ENCODE data around the gene SCRN1. TPM values are rescaled to one million over a fixed set of nuclear protein-coding genes. Genes with fewer than 3 reads are reported as not detected.

Gene SCRN1
- total and polyA plus RNA-seq, 2 of the 13 experiments (the other 11 are each of a cell fraction or from before 2014, with no cell fraction given), result 43.2 to 49.8 TPM

DNA sequence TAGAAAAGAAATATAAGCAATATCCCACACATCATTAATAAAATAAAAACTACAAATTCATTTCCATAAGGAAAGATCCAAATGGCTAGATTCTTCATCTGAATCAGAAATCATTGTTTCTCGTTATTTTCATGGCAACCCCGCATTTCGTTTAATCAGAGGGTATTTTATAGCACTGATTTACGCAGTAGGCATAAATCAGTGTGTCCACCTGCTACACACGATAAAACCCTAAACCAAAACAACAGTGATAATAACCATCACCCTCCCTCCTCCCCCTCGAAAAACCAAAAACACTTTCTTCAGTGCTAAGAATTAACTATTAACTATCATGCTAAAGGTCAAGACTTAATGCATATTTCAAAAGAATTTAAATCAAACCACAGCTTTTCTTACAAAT lies 20.4 kb upstream of the SCRN1 start:
- no peak overlapping the region for H3K27ac ChIP-seq (ENCODE audit: extremely low read length, insufficient read depth, low read length)
- ChIA-PET CTCF (ENCODE audit: low intra/inter-chr PET ratio, low total read pairs) (no interaction called here), POLR2A (no interaction called here)
- no TSS peak for BruUV-seq (replicated peaks)
- H3K4me1 ChIP-seq (ENCODE audit: insufficient read depth, low read length), result 0 out of 2 replicates have a peak, but pooled peaks cover 5% of the 10 kb centered on the region
- H3K79me2 ChIP-seq (ENCODE audit: insufficient read depth, low read length), result no peaks in the 10 kb centered on the region
- no peak overlapping the region for H3K9ac ChIP-seq (ENCODE audit: insufficient read depth, low read depth, low read length)
- H3K4me3 ChIP-seq (replicated peaks in 1 of 3; ENCODE audit: insufficient read depth in 1 of 3, low read depth in 2 of 3, low read length in 3 of 3), result no peak overlapping the region
- WGBS (ENCODE audit: low lambda C conversion rate), result 90% methylated on average over 6 of the region's 6 CpGs
- DNase-seq (ENCODE audit: low spot score) (no peak), ATAC-seq (no peak), FAIRE-seq (no peak)
- H3K36me3 ChIP-seq (replicated peaks in 1 of 2; ENCODE audit: control insufficient read depth in 1 of 2, insufficient read depth in 2 of 2, low read length in 2 of 2), result peaks cover 3 to 7% of the 10 kb centered on the region in 2 experiments; a peak in 2 of 5 replicates
- intact Hi-C loops (cut with micrococcal nuclease; ENCODE audit: unreplicated experiment) (no loop called here), in situ Hi-C loops (cut with HindIII; ENCODE audit: extremely low pct_ligation_motif_present, low pct_unique_long_range_greater_than_20kb) (no loop called here)
- H4K20me1 ChIP-seq (ENCODE audit: insufficient read depth, low read length), result no peaks in the 10 kb centered on the region
- H3K4me2 ChIP-seq (ENCODE audit: low read depth, low read length), result no peak overlapping the region
- TF ChIP-seq NBN (conservative IDR thresholded peaks at IDR 0.05) (no peak), RNF2 (conservative IDR thresholded peaks at IDR 0.05; ENCODE audit: low read depth) (no peak), ZNF101 (CRISPR knock-in tag; IDR thresholded peaks at IDR 0.05; ENCODE audit: borderline replicate concordance, low read depth) (no peak), GABPA (IDR thresholded peaks at IDR 0.05; ENCODE audit: low read depth, low read length) (no peak), GABPA (CRISPR knock-in tag; IDR thresholded peaks at IDR 0.05; ENCODE audit: low read depth) (no peak), NR3C1 (CRISPR knock-in tag; IDR thresholded peaks at IDR 0.05) (no peak), ZSCAN9 (CRISPR knock-in tag; IDR thresholded peaks at IDR 0.05; ENCODE audit: borderline replicate concordance) (no peak)
- H2AFZ ChIP-seq (ENCODE audit: low read length), result no peak overlapping the region
- H3K9me3 ChIP-seq (ENCODE audit: low read length), result no peaks in the 10 kb centered on the region
- H3K27me3 ChIP-seq (ENCODE audit: control insufficient read depth in 1 of 2, insufficient read depth in 2 of 2, low read length in 2 of 2), result no peaks in the 10 kb centered on the region

DNA sequence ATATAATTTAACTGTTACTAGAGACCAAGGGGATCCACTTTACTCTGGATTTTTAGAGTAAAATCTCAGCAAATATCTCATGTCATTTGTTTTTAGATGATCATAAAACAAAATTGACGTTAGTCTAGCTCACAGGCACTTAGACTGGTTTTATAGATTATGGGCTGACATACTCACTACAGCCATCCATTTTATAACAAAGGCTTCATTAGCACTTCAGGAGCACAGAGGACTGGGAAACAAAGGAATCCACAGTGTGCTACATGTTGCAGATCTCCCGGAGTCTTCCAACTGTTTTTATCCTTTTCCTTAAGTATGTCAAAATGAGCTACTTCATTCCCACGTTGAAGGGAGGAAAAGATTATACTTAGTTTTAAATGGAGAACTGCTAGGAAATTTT lies 15.9 kb upstream of the SCRN1 start:
- ChIA-PET CTCF (ENCODE audit: low intra/inter-chr PET ratio, low total read pairs) (no interaction called here), POLR2A (no interaction called here)
- WGBS (ENCODE audit: low lambda C conversion rate), result 65% methylated on average over 3 of the region's 3 CpGs
- Histone ChIP-seq H4K20me1 (ENCODE audit: insufficient read depth, low read length) (no peaks in the 10 kb centered on the region), H2AFZ (ENCODE audit: low read length) (no peak overlapping the region), H3K4me1 (ENCODE audit: insufficient read depth, low read length) (peaks cover 10% of the 10 kb centered on the region; the same call in 1 of the 2 replicates), H3K4me2 (ENCODE audit: low read depth, low read length) (no peak overlapping the region), H3K36me3 (replicated peaks in 1 of 2; ENCODE audit: control insufficient read depth in 1 of 2, insufficient read depth in 2 of 2, low read length in 2 of 2) (no peaks in the 10 kb centered on the region), H3K9me3 (ENCODE audit: low read length) (no peaks in the 10 kb centered on the region), H3K9ac (ENCODE audit: insufficient read depth, low read depth, low read length) (no peak overlapping the region), H3K27ac (ENCODE audit: extremely low read length, insufficient read depth, low read length) (no peak overlapping the region), H3K27me3 (ENCODE audit: control insufficient read depth in 1 of 2, insufficient read depth in 2 of 2, low read length in 2 of 2) (no peaks in the 10 kb centered on the region), H3K4me3 (replicated peaks in 1 of 3; ENCODE audit: insufficient read depth in 1 of 3, low read depth in 2 of 3, low read length in 3 of 3) (no peak overlapping the region), H3K79me2 (ENCODE audit: insufficient read depth, low read length) (no peaks in the 10 kb centered on the region)
- intact Hi-C loops (cut with micrococcal nuclease; ENCODE audit: unreplicated experiment), result no loop called here
- no peak for DNase-seq (ENCODE audit: low spot score)
- no peak for ATAC-seq
- no peak for FAIRE-seq
- no TSS peak for BruUV-seq (replicated peaks)
- in situ Hi-C loops (cut with HindIII; ENCODE audit: extremely low pct_ligation_motif_present, low pct_unique_long_range_greater_than_20kb), result no loop called here
- no peak for TF ChIP-seq ZNF670 (CRISPR knock-in tag; IDR thresholded peaks at IDR 0.05; ENCODE audit: borderline replicate concordance)
- TF ChIP-seq, protein P1, sequence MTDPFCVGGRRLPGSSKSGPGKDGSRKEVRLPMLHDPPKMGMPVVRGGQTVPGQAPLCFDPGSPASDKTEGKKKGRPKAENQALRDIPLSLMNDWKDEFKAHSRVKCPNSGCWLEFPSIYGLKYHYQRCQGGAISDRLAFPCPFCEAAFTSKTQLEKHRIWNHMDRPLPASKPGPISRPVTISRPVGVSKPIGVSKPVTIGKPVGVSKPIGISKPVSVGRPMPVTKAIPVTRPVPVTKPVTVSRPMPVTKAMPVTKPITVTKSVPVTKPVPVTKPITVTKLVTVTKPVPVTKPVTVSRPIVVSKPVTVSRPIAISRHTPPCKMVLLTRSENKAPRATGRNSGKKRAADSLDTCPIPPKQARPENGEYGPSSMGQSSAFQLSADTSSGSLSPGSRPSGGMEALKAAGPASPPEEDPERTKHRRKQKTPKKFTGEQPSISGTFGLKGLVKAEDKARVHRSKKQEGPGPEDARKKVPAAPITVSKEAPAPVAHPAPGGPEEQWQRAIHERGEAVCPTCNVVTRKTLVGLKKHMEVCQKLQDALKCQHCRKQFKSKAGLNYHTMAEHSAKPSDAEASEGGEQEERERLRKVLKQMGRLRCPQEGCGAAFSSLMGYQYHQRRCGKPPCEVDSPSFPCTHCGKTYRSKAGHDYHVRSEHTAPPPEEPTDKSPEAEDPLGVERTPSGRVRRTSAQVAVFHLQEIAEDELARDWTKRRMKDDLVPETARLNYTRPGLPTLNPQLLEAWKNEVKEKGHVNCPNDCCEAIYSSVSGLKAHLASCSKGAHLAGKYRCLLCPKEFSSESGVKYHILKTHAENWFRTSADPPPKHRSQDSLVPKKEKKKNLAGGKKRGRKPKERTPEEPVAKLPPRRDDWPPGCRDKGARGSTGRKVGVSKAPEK (CRISPR knock-in tag; IDR thresholded peaks at IDR 0.05; ENCODE audit: borderline replicate concordance), result no peak
- TF ChIP-seq ZNF720 (CRISPR knock-in tag; IDR thresholded peaks at IDR 0.05), result no peak
- TF ChIP-seq ZNF12 (CRISPR knock-in tag; IDR thresholded peaks at IDR 0.05), result no peak
- TF ChIP-seq ZNF749 (CRISPR knock-in tag; IDR thresholded peaks at IDR 0.05; ENCODE audit: borderline replicate concordance), result no peak
- TF ChIP-seq, protein P2, sequence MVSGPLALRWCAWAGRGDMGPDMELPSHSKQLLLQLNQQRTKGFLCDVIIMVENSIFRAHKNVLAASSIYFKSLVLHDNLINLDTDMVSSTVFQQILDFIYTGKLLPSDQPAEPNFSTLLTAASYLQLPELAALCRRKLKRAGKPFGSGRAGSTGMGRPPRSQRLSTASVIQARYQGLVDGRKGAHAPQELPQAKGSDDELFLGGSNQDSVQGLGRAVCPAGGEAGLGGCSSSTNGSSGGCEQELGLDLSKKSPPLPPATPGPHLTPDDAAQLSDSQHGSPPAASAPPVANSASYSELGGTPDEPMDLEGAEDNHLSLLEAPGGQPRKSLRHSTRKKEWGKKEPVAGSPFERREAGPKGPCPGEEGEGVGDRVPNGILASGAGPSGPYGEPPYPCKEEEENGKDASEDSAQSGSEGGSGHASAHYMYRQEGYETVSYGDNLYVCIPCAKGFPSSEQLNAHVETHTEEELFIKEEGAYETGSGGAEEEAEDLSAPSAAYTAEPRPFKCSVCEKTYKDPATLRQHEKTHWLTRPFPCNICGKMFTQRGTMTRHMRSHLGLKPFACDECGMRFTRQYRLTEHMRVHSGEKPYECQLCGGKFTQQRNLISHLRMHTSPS (CRISPR knock-in tag; IDR thresholded peaks at IDR 0.05; ENCODE audit: low read depth), result no peak
- TF ChIP-seq U2AF1 (optimal IDR thresholded peaks at IDR 0.05; ENCODE audit: low read depth, low read length), result no peak
- TF ChIP-seq, protein P3, sequence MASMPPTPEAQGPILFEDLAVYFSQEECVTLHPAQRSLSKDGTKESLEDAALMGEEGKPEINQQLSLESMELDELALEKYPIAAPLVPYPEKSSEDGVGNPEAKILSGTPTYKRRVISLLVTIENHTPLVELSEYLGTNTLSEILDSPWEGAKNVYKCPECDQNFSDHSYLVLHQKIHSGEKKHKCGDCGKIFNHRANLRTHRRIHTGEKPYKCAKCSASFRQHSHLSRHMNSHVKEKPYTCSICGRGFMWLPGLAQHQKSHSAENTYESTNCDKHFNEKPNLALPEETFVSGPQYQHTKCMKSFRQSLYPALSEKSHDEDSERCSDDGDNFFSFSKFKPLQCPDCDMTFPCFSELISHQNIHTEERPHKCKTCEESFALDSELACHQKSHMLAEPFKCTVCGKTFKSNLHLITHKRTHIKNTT (CRISPR knock-in tag; IDR thresholded peaks at IDR 0.05), result no peak
- TF ChIP-seq ZNF260 (CRISPR knock-in tag; IDR thresholded peaks at IDR 0.05; ENCODE audit: borderline replicate concordance, low read depth), result no peak

Measured in HepG2 (cell line).